HL-60 (cell line): ENCODE data around the gene SH3RF3.

Experiments used
- DNase-seq, 2 experiments: peaks; one replicate each; pipeline ENCODE4 v3.0.0-alpha.2; 2010 to 2020; ENCODE audit warnings: low read depth in 1 of 2, low spot score in 1 of 2
- H3K27ac ChIP-seq: fragments of 250-450 bp; sonication (Bioruptor Pico); replicated peaks from 2 replicates; pipeline ENCODE4 v1.5.1; 2020; ENCODE audit warnings: mild to moderate bottlenecking, moderate library complexity
- H3K27me3 ChIP-seq: fragments of 250-450 bp; sonication (Bioruptor Pico); 2 replicates; pipeline ENCODE4 v1.5.1; 2021; ENCODE audit warnings: mild to moderate bottlenecking, moderate library complexity; ENCODE audit not compliant: insufficient read depth, poor library complexity, severe bottlenecking
- H3K4me3 ChIP-seq: replicated peaks from 2 replicates; pipeline ENCODE4 v1.5.1; 2011; ENCODE audit warnings: mild to moderate bottlenecking, control low read depth, low read length; ENCODE audit not compliant: insufficient read depth
- GABPA ChIP-seq: IDR thresholded peaks from 2 replicates; pipeline ENCODE4 v1.6.1; 2012; ENCODE audit warnings: low read depth
- POLR2AphosphoS5 ChIP-seq: IDR thresholded peaks from 2 replicates; pipeline ENCODE4 v1.6.1; 2012; ENCODE audit warnings: low read depth
- REST ChIP-seq: IDR thresholded peaks from 2 replicates; pipeline ENCODE4 v1.6.1; 2012; ENCODE audit warnings: low read depth; ENCODE audit not compliant: insufficient replicate concordance
- SPI1 ChIP-seq: IDR thresholded peaks from 2 replicates; pipeline ENCODE4 v1.6.1; 2012; ENCODE audit warnings: low read depth, mild to moderate bottlenecking, borderline replicate concordance
- TF ChIP-seq, protein P1 (sequence below): IDR thresholded peaks from one replicate; pipeline ENCODE4 v1.5.1; 2011; ENCODE audit warnings: low read length, control low read depth, inconsistent platforms; ENCODE audit not compliant: insufficient read depth

Gene SH3RF3

GRCh38 chr2:109472331-109472959 is 343.4 kb downstream of the SH3RF3 start:
- TF ChIP-seq POLR2AphosphoS5 (no peak), SPI1 (no peak), GABPA (no peak), REST (no peak)
- TF ChIP-seq, protein P1, sequence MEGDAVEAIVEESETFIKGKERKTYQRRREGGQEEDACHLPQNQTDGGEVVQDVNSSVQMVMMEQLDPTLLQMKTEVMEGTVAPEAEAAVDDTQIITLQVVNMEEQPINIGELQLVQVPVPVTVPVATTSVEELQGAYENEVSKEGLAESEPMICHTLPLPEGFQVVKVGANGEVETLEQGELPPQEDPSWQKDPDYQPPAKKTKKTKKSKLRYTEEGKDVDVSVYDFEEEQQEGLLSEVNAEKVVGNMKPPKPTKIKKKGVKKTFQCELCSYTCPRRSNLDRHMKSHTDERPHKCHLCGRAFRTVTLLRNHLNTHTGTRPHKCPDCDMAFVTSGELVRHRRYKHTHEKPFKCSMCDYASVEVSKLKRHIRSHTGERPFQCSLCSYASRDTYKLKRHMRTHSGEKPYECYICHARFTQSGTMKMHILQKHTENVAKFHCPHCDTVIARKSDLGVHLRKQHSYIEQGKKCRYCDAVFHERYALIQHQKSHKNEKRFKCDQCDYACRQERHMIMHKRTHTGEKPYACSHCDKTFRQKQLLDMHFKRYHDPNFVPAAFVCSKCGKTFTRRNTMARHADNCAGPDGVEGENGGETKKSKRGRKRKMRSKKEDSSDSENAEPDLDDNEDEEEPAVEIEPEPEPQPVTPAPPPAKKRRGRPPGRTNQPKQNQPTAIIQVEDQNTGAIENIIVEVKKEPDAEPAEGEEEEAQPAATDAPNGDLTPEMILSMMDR: no peak
- H3K27me3 ChIP-seq: no peaks in the 10 kb centered on the region
- no peak overlapping the region for H3K27ac ChIP-seq
- no peak for DNase-seq
- no peak overlapping the region for H3K4me3 ChIP-seq

GRCh38 chr2:109472974-109473373 is 344.0 kb downstream of the SH3RF3 start:
- no peaks in the 10 kb centered on the region for H3K27me3 ChIP-seq
- no peak overlapping the region for H3K4me3 ChIP-seq
- DNase-seq: no peak
- no peak overlapping the region for H3K27ac ChIP-seq
- TF ChIP-seq, protein P1: no peak
- TF ChIP-seq GABPA (no peak), POLR2AphosphoS5 (no peak), SPI1 (no peak), REST (no peak)

DNA sequence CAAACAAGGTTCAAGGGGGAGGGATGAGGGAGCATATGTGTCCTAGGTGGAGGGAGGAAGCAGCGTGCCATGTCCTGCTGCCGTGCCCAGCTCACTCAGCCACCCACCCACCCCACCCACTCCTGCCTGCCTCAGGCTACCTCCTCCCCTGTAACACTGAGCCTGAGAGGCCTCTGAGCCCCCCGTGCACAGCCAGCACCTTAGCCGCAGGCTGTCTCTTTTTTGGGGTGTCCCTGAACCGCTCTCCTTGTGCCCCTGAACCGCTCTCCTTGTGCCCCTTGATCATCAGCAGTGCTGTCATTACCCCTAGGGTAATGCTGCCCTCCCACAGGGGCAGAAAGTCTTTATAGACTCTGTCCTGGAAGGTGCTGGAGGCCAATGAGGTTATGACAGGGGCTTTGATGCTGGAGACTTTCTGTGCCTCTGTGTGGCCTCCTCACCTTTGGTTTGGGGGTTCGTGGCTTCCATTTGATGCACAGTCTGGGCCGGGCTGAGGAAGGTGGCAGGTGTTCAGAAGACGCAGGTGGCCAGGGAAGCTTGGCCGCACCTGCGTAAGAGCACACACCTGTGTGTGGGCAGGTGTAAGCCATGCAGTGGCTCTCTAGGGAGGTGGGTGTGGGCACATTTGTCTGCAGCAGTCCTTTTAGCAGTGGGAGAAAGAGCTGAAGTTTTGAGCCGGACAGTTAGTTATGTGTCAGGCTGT is 344.8 kb downstream of the SH3RF3 start:
- TF ChIP-seq REST: no peak
- TF ChIP-seq SPI1: no peak
- TF ChIP-seq, protein P1: no peak
- TF ChIP-seq GABPA: no peak
- no peak for TF ChIP-seq POLR2AphosphoS5
- H3K27ac ChIP-seq: no peak overlapping the region
- H3K27me3 ChIP-seq: no peaks in the 10 kb centered on the region
- no peak for DNase-seq
- no peak overlapping the region for H3K4me3 ChIP-seq
